A549 (cell line): ENCODE measurements around the gene RPS2. TPM values are rescaled to one million over a fixed set of nuclear protein-coding genes. Genes with fewer than 3 reads are reported as not detected.

Experiments
- ATAC-seq, 2 experiments: fragments of 200-7000 bp in 1 of 2; fragments of >200 bp in 1 of 2; cut with Nextera tagmentation in 1 of 2; cut with Tn5 transposase in 1 of 2; 3 replicates each; pipeline versions ENCODE4 v1.8.0 to v1.9.1; 2018 to 2020; ENCODE audit warnings: mild to moderate bottlenecking in 1 of 2, moderate library complexity in 1 of 2
- CTCF ChIA-PET: fragments of 300-600 bp; sonication (Branson Sonifier 250); formaldehyde crosslinking; extraction: SDS; loops from one replicate; lab custom pipeline; 2021; ENCODE audit warnings: antibody characterized with exemption, inconsistent platforms; lab: Yijun Ruan, JAX
- POLR2A ChIA-PET: fragments of 350-600 bp; formaldehyde crosslinking; extraction: SDS; loops from one replicate; lab custom pipeline; 2021; ENCODE audit warnings: antibody characterized with exemption, inconsistent platforms; lab: Yijun Ruan, JAX
- DNase-seq, 2 experiments: peaks; one replicate each; pipeline versions ENCODE4 v3.0.0 to v3.0.0-alpha.2; 2011 to 2016; ENCODE audit warnings: low read depth in 1 of 2, low spot score in 1 of 2
- FAIRE-seq: peaks from 2 replicates; lab custom pipeline; 2011; peaks lifted over from hg19 to GRCh38; lab: Jason Lieb, UNC
- H3K27ac ChIP-seq, 2 experiments: fragments of >200 bp; sonication (Bioruptor Twin); formaldehyde crosslinking; 3 replicates each; pipeline ENCODE4 v1.5.1; 2016 to 2017
- H3K4me1 ChIP-seq: fragments of >200 bp; sonication (Bioruptor Twin); formaldehyde crosslinking; 3 replicates; pipeline ENCODE4 v1.6.1; 2016
- H3K4me2 ChIP-seq: fragments of >200 bp; sonication (Bioruptor Twin); formaldehyde crosslinking; 3 replicates; pipeline ENCODE4 v1.6.1; 2016
- H3K4me3 ChIP-seq: fragments of >200 bp; sonication (Bioruptor Twin); formaldehyde crosslinking; 3 replicates; pipeline ENCODE4 v1.5.1; 2016
- H3K9me3 ChIP-seq: fragments of >200 bp; sonication (Bioruptor Twin); formaldehyde crosslinking; 3 replicates; pipeline ENCODE4 v1.6.1; 2016
- CHD2 ChIP-seq: fragments of 150-350 bp; IDR thresholded peaks from 2 replicates; pipeline ENCODE4 v1.6.1; 2014; ENCODE audit warnings: low read length; ENCODE audit not compliant: partially characterized antibody
- CHD4 ChIP-seq: fragments of 200-600 bp; sonication (generic); IDR thresholded peaks from 2 replicates; pipeline ENCODE4 v1.6.1; 2016; ENCODE audit warnings: antibody characterized with exemption, mild to moderate bottlenecking, borderline replicate concordance
- GATA3 ChIP-seq: IDR thresholded peaks from 2 replicates; pipeline ENCODE4 v1.6.1; 2012; ENCODE audit warnings: borderline replicate concordance
- HDAC2 ChIP-seq: fragments of 200-600 bp; sonication (generic); IDR thresholded peaks from 2 replicates; pipeline ENCODE4 v1.6.1; 2016
- JUN ChIP-seq, 2 experiments: fragments of >200 bp; sonication (Bioruptor Twin); formaldehyde crosslinking; IDR thresholded peaks; 2 replicates in 1 of 2; 3 replicates in 1 of 2; pipeline ENCODE4 v1.6.1; 2016 to 2017
- KDM1A ChIP-seq: fragments of 200-600 bp; sonication (generic); IDR thresholded peaks from 2 replicates; pipeline ENCODE4 v1.6.1; 2016; ENCODE audit warnings: low read depth, mild to moderate bottlenecking
- KDM5A ChIP-seq: fragments of 200-600 bp; sonication (generic); IDR thresholded peaks from 2 replicates; pipeline ENCODE4 v1.6.1; 2016; ENCODE audit warnings: antibody characterized with exemption, mild to moderate bottlenecking
- MYC ChIP-seq: IDR thresholded peaks from 2 replicates; pipeline ENCODE4 v1.6.1; 2012; ENCODE audit warnings: mild to moderate bottlenecking, inconsistent platforms, low read length, improper control_type of control experiment, borderline replicate concordance
- PHF8 ChIP-seq: fragments of 200-600 bp; sonication (generic); IDR thresholded peaks from 2 replicates; pipeline ENCODE4 v1.6.1; 2016; ENCODE audit warnings: low read depth, mild to moderate bottlenecking, antibody characterized with exemption, moderate library complexity, borderline replicate concordance
- POLR2A ChIP-seq: IDR thresholded peaks from 2 replicates; pipeline ENCODE4 v1.6.1; 2012; ENCODE audit warnings: mild to moderate bottlenecking, low read length
- RAD21 ChIP-seq, 2 experiments: fragments of >200 bp in 1 of 2; sonication (Bioruptor Twin) in 1 of 2; formaldehyde crosslinking in 1 of 2; IDR thresholded peaks in 1 of 2; conservative IDR thresholded peaks in 1 of 2; 2 replicates in 1 of 2; 3 replicates in 1 of 2; pipeline ENCODE4 v1.6.1; 2012 to 2018; ENCODE audit warnings: inconsistent platforms in 1 of 2
- RARB ChIP-seq: fragments of 250-450 bp; sonication (Bioruptor Pico); IDR thresholded peaks from 2 replicates; pipeline ENCODE4 v1.8.0; 2021; ENCODE audit warnings: mild to moderate bottlenecking, moderate library complexity
- RFX5 ChIP-seq: fragments of 450-650 bp; IDR thresholded peaks from 2 replicates; pipeline ENCODE4 v1.7.1; 2014; ENCODE audit warnings: antibody characterized with exemption, mild to moderate bottlenecking, moderate library complexity
- RNF2 ChIP-seq: fragments of 200-600 bp; sonication (generic); IDR thresholded peaks from 2 replicates; pipeline ENCODE4 v1.6.1; 2016; ENCODE audit warnings: low read depth, mild to moderate bottlenecking, antibody characterized with exemption, moderate library complexity, borderline replicate concordance
- SREBF2 ChIP-seq: fragments of 450-650 bp; IDR thresholded peaks from 2 replicates; pipeline ENCODE4 v1.6.1; 2014; ENCODE audit warnings: mild to moderate bottlenecking, moderate library complexity
- TP53 ChIP-seq: fragments of 250-450 bp; sonication (Bioruptor Pico); IDR thresholded peaks from 2 replicates; pipeline ENCODE4 v1.5.0; 2021; ENCODE audit warnings: mild to moderate bottlenecking, moderate library complexity
- WGBS: methylation state at CpG from one replicate; pipeline ENCODE4 v1.1.6; 2017; ENCODE audit errors: missing lambda C conversion rate; 5-methylcytosine and 5-hydroxymethylcytosine counted together
- polyA minus RNA-seq: library from RNA; depleted of rRNA, polyadenylated mRNA; stranded (reverse); fragments of >200 nt; gene quantifications from 2 replicates; pipeline ENCODE4 v1.2.3, GENCODE V29; 2011; rRNA and poly(A)+ RNA removed
- polyA plus RNA-seq, 4 experiments: library from polyadenylated mRNA; depleted of rRNA in 3 of 4; stranded (reverse); fragments of >200 nt; fragmentation: RNase III in 1 of 4; extraction: RNeasy Plus Mini Kit Qiagen cat#74134 plus additional on column Dnase treatment in 1 of 4; gene quantifications; 2 replicates in 3 of 4; 3 replicates in 1 of 4; pipeline ENCODE4 v1.2.3, GENCODE V29; 2011 to 2017
- TF ChIP-seq, protein P1 (sequence below): fragments of 200-600 bp; sonication (generic); IDR thresholded peaks from 2 replicates; pipeline ENCODE4 v1.6.1; 2016; ENCODE audit warnings: antibody characterized with exemption, mild to moderate bottlenecking, moderate library complexity
- TF ChIP-seq, protein P2 (sequence below): fragments of 250-450 bp; sonication (Bioruptor Pico); IDR thresholded peaks from 2 replicates; pipeline ENCODE4 v1.5.0; 2021; ENCODE audit warnings: mild to moderate bottlenecking, moderate library complexity, borderline replicate concordance
- TF ChIP-seq, protein P3 (sequence below): fragments of >200 bp; sonication (Bioruptor Twin); formaldehyde crosslinking; IDR thresholded peaks from 3 replicates; pipeline ENCODE4 v1.6.1; 2016
- TF ChIP-seq, protein P4 (sequence below): IDR thresholded peaks from 2 replicates; pipeline ENCODE4 v1.6.1; 2012; ENCODE audit warnings: low read depth, borderline replicate concordance
- TF ChIP-seq, protein P5 (sequence below): IDR thresholded peaks from 2 replicates; pipeline ENCODE4 v1.6.1; 2012
- TF ChIP-seq, protein P6 (sequence below): IDR thresholded peaks from 2 replicates; pipeline ENCODE4 v1.6.1; 2012

Gene RPS2
- 2,621 and 3,507 TPM in 2 replicates for polyA plus RNA-seq (2011; rRNA removed)
- 9,728 and 10,634 TPM in 2 replicates for polyA plus RNA-seq (2012; cell fraction: cytosol; rRNA removed)
- polyA plus RNA-seq (2012; cell fraction: nucleus; rRNA removed): 6,217 and 7,236 TPM in 2 replicates
- polyA plus RNA-seq (2017; fragmentation: RNase III; extraction: RNeasy Plus Mini Kit Qiagen cat#74134 plus additional on column Dnase treatment): 3,378 to 3,689 TPM (median 3,626 TPM) in 3 replicates
- 2,806 and 2,960 TPM in 2 replicates for polyA minus RNA-seq

DNA sequence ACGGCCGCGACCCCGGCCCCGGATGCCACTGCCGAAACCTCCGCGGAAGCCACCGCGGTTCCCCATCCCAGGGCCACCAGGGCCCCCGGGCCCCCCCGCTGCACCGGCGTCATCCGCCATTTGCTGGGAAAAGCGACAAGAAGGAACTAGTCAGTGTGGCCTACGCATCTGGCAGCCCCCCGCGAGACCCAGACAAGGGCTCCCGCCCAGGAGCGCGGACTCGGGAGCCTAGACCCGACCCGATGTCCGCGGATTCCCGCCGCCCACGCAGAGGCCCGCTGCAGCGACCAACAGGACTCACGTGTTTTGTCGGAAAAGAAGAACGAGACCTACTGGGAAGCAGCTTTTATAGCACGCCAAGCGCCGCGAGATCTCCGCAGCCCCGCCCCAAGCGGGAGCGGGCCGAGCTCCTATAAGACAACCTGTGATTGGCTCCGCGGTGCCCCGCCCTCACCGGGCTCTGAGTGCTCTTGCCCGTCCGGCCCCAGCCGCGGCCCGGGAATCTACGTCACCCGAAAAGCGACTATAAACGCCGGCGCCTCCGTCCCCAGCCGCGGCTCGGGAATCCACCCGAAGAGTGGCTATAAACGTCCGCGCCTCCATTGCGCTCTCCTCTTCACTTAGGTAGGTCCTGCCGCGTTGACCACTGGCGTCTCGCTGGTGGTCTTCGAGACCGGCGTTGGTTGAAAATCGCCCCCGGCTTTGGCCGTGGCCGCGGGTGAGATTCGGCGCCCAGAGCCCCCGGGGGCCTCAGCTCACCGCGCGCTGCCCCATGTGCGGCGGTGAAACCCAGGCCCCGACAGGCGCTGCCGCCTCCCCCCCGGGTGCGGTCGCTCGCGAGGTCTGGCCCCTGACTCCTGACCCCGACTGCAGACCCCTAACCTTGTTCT, at the start of gene RPS2:
Gene RPS2, minus strand, starts transcription at position 321 of the 890 bp plus-strand sequence. Its CDS starts 201 bp downstream, at position 120.
- Histone ChIP-seq H3K27ac (peak within 1 kb of the TSS; percentile 92 to 100), H3K4me1 (peaks cover 34% of the 10 kb centered on the region), H3K9me3 (no peaks in the 10 kb centered on the region), H3K4me2 (peak within 1 kb of the TSS; percentile 94), H3K4me3 (peak within 1 kb of the TSS; percentile 88)
- WGBS: 1% methylated on average over 42 of the region's 97 CpGs
- ATAC-seq (peak; percentile 67 to 81), FAIRE-seq (no peak), DNase-seq (peak; percentile 99)
- TF ChIP-seq, protein P1, sequence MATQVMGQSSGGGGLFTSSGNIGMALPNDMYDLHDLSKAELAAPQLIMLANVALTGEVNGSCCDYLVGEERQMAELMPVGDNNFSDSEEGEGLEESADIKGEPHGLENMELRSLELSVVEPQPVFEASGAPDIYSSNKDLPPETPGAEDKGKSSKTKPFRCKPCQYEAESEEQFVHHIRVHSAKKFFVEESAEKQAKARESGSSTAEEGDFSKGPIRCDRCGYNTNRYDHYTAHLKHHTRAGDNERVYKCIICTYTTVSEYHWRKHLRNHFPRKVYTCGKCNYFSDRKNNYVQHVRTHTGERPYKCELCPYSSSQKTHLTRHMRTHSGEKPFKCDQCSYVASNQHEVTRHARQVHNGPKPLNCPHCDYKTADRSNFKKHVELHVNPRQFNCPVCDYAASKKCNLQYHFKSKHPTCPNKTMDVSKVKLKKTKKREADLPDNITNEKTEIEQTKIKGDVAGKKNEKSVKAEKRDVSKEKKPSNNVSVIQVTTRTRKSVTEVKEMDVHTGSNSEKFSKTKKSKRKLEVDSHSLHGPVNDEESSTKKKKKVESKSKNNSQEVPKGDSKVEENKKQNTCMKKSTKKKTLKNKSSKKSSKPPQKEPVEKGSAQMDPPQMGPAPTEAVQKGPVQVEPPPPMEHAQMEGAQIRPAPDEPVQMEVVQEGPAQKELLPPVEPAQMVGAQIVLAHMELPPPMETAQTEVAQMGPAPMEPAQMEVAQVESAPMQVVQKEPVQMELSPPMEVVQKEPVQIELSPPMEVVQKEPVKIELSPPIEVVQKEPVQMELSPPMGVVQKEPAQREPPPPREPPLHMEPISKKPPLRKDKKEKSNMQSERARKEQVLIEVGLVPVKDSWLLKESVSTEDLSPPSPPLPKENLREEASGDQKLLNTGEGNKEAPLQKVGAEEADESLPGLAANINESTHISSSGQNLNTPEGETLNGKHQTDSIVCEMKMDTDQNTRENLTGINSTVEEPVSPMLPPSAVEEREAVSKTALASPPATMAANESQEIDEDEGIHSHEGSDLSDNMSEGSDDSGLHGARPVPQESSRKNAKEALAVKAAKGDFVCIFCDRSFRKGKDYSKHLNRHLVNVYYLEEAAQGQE: peak; percentile 89
- TF ChIP-seq CHD4 (no peak), MYC (peak; percentile 95), HDAC2 (0 out of 2 replicates have a peak, but pooled peaks have one; percentile 36), POLR2A (peak; percentile 97), PHF8 (peak; percentile 94), GATA3 (peak; percentile 73; the same call in 1 of the 2 replicates), JUN (IDR thresholded peaks at IDR 0.05) (peak; percentile 98 to 100), RARB (CRISPR knock-in tag) (peak; percentile 84; the same call in 1 of the 2 replicates), KDM5A (peak; percentile 55), TP53 (peak; percentile 74; the same call in 1 of the 2 replicates), KDM1A (0 out of 2 replicates have a peak, but pooled peaks have one; percentile 51), RFX5 (no peak; the same call in 1 of the 2 replicates), RNF2 (no peak), RAD21 (conservative IDR thresholded peaks at IDR 0.05 in 1 of 2, IDR thresholded peaks at IDR 0.05 in 1 of 2) (no peak), CHD2 (peak; percentile 92), SREBF2 (no peak)
- TF ChIP-seq, protein P2, sequence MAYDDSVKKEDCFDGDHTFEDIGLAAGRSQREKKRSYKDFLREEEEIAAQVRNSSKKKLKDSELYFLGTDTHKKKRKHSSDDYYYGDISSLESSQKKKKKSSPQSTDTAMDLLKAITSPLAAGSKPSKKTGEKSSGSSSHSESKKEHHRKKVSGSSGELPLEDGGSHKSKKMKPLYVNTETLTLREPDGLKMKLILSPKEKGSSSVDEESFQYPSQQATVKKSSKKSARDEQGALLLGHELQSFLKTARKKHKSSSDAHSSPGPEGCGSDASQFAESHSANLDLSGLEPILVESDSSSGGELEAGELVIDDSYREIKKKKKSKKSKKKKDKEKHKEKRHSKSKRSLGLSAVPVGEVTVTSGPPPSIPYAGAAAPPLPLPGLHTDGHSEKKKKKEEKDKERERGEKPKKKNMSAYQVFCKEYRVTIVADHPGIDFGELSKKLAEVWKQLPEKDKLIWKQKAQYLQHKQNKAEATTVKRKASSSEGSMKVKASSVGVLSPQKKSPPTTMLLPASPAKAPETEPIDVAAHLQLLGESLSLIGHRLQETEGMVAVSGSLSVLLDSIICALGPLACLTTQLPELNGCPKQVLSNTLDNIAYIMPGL (CRISPR knock-in tag): peak; percentile 52; the same call in 1 of the 2 replicates
- TF ChIP-seq, protein P3, sequence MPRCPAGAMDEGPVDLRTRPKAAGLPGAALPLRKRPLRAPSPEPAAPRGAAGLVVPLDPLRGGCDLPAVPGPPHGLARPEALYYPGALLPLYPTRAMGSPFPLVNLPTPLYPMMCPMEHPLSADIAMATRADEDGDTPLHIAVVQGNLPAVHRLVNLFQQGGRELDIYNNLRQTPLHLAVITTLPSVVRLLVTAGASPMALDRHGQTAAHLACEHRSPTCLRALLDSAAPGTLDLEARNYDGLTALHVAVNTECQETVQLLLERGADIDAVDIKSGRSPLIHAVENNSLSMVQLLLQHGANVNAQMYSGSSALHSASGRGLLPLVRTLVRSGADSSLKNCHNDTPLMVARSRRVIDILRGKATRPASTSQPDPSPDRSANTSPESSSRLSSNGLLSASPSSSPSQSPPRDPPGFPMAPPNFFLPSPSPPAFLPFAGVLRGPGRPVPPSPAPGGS: peak; percentile 100
- TF ChIP-seq, protein P4, sequence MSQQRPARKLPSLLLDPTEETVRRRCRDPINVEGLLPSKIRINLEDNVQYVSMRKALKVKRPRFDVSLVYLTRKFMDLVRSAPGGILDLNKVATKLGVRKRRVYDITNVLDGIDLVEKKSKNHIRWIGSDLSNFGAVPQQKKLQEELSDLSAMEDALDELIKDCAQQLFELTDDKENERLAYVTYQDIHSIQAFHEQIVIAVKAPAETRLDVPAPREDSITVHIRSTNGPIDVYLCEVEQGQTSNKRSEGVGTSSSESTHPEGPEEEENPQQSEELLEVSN: peak; percentile 61; the same call in 1 of the 2 replicates
- TF ChIP-seq, protein P5, sequence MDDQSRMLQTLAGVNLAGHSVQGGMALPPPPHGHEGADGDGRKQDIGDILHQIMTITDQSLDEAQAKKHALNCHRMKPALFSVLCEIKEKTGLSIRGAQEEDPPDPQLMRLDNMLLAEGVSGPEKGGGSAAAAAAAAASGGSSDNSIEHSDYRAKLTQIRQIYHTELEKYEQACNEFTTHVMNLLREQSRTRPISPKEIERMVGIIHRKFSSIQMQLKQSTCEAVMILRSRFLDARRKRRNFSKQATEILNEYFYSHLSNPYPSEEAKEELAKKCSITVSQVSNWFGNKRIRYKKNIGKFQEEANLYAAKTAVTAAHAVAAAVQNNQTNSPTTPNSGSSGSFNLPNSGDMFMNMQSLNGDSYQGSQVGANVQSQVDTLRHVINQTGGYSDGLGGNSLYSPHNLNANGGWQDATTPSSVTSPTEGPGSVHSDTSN: peak; percentile 47; the same call in 1 of the 2 replicates
- TF ChIP-seq, protein P6, sequence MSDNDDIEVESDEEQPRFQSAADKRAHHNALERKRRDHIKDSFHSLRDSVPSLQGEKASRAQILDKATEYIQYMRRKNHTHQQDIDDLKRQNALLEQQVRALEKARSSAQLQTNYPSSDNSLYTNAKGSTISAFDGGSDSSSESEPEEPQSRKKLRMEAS: peak; percentile 99
- CTCF ChIA-PET: interaction anchor here (0.6 to 2.3 kb wide), 5 partner anchors 18 to 158 kb away, joined by 3 to 11 read pairs (median 4); partner anchors contain the start of gene GFER
- POLR2A ChIA-PET: interaction anchor here (0.7 to 2.2 kb wide), 33 partner anchors 11 to 537 kb away, joined by 3 to 50 read pairs (median 5); partner anchors contain the start of genes ECI1, FAHD1, GFER and HAGH
